ENCODE data around the gene PLCB2. TPM values are rescaled to one million over a fixed set of nuclear protein-coding genes. Genes with fewer than 3 reads are reported as not detected.

The PLCB2 gene
- total RNA-seq, 2 experiments from 2014 or later = 104 to 120 TPM

DNA sequence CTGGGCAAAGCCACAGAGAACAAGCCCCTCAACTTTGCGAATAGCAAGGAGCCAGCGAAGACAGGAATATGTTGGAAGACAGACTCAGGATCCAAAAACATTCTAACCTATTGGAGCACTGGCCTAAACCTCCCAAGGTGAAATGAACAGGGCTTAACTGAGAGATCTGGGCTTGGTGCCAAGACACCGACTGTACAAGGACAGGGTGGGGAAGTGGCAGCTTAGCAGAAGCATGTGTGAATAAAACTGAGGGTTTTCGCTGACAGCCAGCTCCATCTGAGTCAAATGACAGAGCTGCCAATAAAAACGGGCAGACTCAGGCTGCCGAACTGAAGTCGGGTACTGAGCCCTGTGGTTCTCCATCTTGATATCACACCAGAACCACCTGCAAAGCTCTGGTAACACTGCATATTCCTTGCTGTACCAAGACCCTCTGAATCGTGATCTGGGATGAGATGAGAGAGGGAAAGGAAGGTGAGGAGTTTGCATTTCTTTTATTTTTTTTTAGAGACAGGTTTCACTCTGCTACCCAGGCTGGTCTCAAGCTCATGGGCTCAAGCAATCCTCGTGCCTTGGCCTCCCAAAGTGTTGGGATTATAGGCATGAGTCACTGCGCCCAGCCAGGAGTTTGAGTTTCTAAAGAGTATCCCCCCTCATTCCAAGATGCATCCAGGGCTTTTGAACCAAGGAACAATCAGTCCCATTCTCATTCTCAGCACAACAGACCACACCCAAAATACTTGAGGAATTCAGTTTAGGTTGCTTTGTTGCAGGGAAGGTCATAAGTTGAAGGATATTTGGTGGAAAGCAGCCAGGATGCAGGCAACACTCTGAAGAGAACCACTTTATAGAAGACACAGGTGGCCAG, 6.0 kb upstream of the PLCB2 start:
- peak; percentile 31 for ATAC-seq
- DNase-seq = peak; percentile 52
- H3K27me3 Mint-ChIP-seq = peaks cover 39% of the 10 kb centered on the region

DNA sequence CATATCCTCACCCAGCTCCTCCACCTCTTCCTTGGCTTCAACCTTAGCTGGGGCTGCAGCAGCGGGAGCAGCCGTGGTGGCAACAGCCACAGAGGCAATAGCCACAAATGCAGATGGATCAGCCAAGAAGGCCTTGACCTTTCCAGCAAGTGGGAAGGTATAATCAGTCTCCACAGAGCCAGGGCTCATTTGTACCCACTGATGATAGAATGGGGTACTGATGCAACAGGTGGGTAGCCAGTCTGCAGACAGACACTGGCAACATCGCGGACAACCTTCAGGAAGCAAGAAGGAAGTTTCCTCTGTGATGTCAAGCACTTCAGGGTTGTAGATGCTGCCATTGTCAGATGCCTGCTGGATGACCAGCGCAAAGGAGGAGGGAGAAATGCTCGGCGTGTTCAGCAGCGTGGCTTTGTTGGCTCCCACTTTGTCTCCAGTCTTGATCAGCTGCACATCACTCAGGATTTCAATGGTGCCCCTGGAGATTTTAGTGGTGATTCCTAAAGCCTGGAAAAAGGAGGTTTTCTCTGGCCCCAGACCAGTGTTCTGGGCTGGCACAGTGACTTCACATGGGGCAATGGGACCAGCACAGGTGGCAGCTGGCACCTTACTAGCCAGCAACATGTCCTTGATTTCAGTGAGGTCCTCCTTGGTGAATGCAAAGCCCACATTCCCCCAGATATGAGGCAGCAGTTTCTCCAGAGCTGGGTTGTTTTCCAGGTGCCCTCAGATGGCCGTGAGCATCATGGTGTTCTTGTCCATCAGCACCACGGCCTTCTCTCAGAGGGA, 4.8 kb upstream of the PLCB2 start:
- Mint-ChIP-seq H3K4me1 (peaks cover 25% of the 10 kb centered on the region), H3K36me3 (no peaks in the 10 kb centered on the region), H3K27me3 (peaks cover 35% of the 10 kb centered on the region), H3K27ac (no peak overlapping the region), H3K9me3 (ENCODE audit: low read depth) (no peaks in the 10 kb centered on the region), H3K4me3 (no peak overlapping the region)
- DNase-seq = no peak
- ATAC-seq = no peak
- CTCF ChIA-PET = interaction anchor here (1.0 to 17.8 kb wide), 8 partner anchors 8 to 135 kb away, joined by 3 to 411 read pairs (median 70); partner anchors contain the start of genes ANKRD63, CCDC9B and INAFM2

More for the DNA sequence above, 6.0 kb upstream of the PLCB2 start:
- Mint-ChIP-seq H3K4me1 (peaks cover 22% of the 10 kb centered on the region), H3K27ac (no peak overlapping the region), H3K9me3 (ENCODE audit: low read depth) (no peaks in the 10 kb centered on the region), H3K4me3 (no peak overlapping the region), H3K36me3 (no peaks in the 10 kb centered on the region)
- CTCF ChIA-PET = interaction anchor here (0.7 to 17.8 kb wide), 8 partner anchors 7 to 268 kb away, joined by 3 to 411 read pairs (median 6); partner anchors contain the start of genes CCDC9B, INAFM2 and IVD

DNA sequence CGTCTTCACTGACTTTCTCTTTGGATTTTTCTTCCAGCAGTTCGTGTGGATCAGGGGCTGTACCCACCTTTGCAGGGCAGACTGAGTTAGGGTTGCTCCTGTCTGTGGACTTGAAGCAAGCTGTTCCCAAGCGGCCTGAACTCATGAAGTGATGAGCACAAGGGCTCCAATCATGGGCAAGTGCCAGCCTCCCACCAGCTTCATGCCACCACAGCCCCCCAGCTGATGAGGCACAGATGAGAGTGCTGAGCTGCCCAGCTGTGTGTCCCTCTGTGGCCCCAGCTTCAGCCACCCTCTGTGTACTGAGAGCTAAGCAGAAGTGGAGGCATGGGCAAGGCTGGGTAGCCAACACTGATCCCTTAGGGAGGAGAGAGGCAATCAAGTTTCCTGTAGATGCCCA, 3.3 kb upstream of the PLCB2 start:
- Mint-ChIP-seq H3K4me3 (no peak overlapping the region), H3K36me3 (no peaks in the 10 kb centered on the region), H3K9me3 (ENCODE audit: low read depth) (no peaks in the 10 kb centered on the region), H3K4me1 (peaks cover 33% of the 10 kb centered on the region), H3K27me3 (peaks cover 32% of the 10 kb centered on the region), H3K27ac (no peak overlapping the region)
- CTCF ChIA-PET = interaction anchor here (1.3 to 17.8 kb wide), 9 partner anchors 9 to 111 kb away, joined by 3 to 411 read pairs (median 39); partner anchors contain the start of genes ANKRD63, CCDC9B and INAFM2
- DNase-seq (no peak), ATAC-seq (no peak)

DNA sequence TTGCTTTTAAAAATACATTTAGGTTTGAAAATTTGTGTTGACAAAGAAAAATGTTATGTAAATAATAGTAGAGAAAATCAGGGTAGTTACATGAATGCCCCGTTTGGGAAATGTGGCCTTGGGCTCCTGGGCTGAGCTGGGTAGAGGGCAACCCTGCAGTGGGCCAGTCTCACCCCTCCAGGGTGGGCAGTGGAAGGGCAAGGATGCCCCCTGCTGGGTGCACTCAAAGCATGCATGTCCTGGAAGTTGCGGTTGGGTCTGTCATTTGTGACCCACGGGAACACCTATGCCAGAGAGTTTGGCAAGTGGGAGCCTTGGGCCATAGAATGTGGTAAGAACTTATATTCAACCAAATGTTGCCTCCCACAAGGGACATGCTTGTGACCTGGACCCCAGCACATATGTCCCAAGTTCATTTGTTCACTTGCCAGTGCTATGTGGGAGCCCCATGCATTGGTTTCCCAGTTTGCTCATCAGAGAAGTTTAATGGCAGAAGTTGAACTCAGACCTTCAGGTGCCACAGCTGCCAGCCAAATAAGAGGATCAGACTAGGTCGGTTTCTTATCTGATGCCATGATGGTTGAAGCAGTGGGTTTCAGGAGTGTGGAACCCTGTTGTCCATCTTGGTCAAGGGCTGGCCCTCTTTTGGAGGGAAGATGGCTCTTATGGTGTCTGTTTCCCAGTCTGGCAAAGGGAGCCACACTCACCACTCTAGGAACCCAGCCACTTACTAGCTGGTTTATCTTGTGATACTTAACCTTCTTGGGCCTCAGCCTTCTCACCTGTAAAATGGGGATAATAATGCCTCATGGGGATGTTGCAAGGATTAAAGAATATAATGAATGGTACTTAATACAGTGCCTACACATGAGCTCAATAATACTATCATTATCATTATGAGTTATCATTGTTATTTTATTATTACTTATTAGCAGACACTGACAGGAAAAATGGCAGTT, 2.5 kb upstream of the PLCB2 start:
- ATAC-seq (no peak), DNase-seq (peak; percentile 80)
- Mint-ChIP-seq H3K9me3 (ENCODE audit: low read depth) (no peaks in the 10 kb centered on the region), H3K4me1 (peaks cover 35% of the 10 kb centered on the region), H3K36me3 (no peaks in the 10 kb centered on the region), H3K4me3 (peak overlapping the region; percentile 37), H3K27me3 (peaks cover 24% of the 10 kb centered on the region), H3K27ac (peak overlapping the region; percentile 96)
- CTCF ChIA-PET = interaction anchor here (0.7 to 17.8 kb wide), 20 partner anchors 8 to 280 kb away, joined by 3 to 411 read pairs (median 8); partner anchors contain the start of genes ANKRD63, CCDC9B, INAFM2 and IVD

DNA sequence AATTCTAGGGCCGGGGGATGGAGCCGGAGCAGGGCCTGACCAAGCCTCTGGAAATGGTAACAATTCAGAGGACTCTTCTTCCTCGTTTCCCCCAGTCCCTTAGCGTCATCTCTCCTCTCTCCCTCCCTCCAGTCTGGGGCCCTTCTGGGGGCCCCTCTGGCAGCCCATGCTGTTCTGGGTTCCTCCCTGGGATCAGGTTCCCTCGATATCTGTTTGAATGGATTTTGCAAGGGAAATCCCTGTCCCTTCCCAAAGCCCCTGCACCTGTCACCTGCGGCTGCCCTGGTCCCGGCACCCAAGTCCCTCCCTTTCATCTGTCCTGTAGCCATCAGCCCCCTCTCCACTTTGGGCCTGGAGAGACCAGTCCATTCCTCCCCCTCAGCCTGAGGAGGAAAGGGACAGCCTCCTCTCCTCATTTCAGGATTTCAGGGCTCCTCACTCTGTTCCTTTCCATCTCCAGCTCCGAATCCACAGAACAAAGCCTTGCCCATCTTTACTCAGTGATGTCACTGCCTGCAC, 1.7 kb upstream of the PLCB2 start:
- ATAC-seq (no peak), DNase-seq (no peak)
- H3K9me3 Mint-ChIP-seq (ENCODE audit: low read depth) = no peaks in the 10 kb centered on the region
- H3K27ac Mint-ChIP-seq = peak overlapping the region; percentile 96
- H3K4me1 Mint-ChIP-seq = peaks cover 37% of the 10 kb centered on the region
- CTCF ChIA-PET = interaction anchor here (0.7 to 17.8 kb wide), 21 partner anchors 7 to 264 kb away, joined by 3 to 411 read pairs (median 6); partner anchors contain the start of genes ANKRD63, CCDC9B, INAFM2 and IVD
- no peaks in the 10 kb centered on the region for H3K36me3 Mint-ChIP-seq
- H3K4me3 Mint-ChIP-seq = peak overlapping the region; percentile 91
- H3K27me3 Mint-ChIP-seq = peaks cover 20% of the 10 kb centered on the region

DNA sequence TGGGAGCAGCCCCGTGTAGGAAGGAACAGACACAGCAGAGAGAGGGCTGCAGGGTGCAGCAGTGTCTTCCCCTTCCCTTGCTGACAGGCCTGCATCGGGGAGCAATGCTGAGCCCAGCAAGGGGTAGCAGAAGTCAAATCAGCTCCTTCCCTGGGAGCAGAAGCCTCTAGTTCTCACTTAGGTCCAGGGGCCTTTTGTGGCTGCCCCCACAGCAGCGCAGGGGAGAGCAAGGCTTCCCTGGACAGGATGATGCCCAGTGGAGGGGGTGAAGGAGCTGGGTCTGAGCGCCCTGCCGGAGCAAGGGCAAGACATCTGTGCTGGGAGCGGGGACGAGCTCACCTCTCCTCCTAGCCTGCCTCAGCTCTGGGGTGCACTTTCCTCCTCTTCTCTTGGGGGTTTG, 827 bp downstream of the PLCB2 start:
- CTCF ChIA-PET = interaction anchor here (0.9 to 17.8 kb wide), 18 partner anchors 11 to 261 kb away, joined by 3 to 411 read pairs (median 4); partner anchors contain the start of genes ANKRD63, CCDC9B, INAFM2 and IVD
- Mint-ChIP-seq H3K4me3 (peak overlapping the region; percentile 91), H3K9me3 (ENCODE audit: low read depth) (no peaks in the 10 kb centered on the region), H3K27me3 (peaks cover 2% of the 10 kb centered on the region), H3K36me3 (peaks cover 5% of the 10 kb centered on the region), H3K27ac (peak overlapping the region; percentile 96), H3K4me1 (peaks cover 30% of the 10 kb centered on the region)
- ATAC-seq (peak; percentile 9), DNase-seq (no peak)

DNA sequence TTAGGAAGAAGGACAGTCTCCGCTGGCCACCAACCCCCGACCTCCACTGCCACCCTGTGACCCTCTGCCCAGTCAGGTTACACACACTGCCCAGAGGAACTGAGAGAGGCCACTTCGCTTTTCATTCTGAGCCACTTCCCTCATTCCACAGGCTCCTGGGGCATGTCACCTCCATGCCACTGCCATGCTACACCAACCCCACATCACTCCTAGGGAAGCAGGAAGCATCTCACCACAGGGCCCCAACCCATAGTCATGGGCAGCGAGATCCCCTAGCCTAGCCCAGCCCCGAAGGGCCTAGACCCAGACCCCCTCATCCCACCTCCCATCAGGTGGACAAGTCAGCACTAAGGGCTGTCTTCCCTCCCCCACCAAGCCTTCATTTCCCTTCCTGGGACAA, 1.4 kb downstream of the PLCB2 start:
- ATAC-seq (no peak), DNase-seq (no peak)
- CTCF ChIA-PET = interaction anchor here (0.9 to 17.8 kb wide), 16 partner anchors 14 to 259 kb away, joined by 3 to 411 read pairs (median 5); partner anchors contain the start of genes ANKRD63, CCDC9B, INAFM2 and IVD
- Mint-ChIP-seq H3K36me3 (peaks cover 10% of the 10 kb centered on the region), H3K27ac (peak overlapping the region; percentile 96), H3K4me3 (peak overlapping the region; percentile 91), H3K4me1 (peaks cover 30% of the 10 kb centered on the region), H3K27me3 (no peaks in the 10 kb centered on the region), H3K9me3 (ENCODE audit: low read depth) (no peaks in the 10 kb centered on the region)

DNA sequence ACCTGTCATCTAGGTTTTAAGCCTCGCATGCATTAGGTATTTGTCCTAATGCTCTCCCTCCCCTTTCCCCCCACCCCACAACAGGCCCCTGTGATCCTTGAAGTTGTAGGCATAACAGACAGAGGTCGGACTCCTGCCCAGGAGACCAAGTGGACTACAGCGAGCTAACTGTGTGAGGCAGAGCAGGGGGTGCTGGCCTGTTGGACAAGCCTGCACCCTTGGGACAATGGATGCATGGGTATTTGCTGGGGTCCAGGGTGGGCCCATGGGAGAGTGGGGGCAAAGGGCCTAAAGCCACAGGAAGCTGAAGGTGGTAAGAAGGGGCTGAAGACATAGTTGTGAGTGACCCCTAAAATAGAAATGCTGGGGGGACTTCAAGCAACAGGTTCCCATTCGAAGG, 2.5 kb downstream of the PLCB2 start:
- no peak for DNase-seq
- CTCF ChIA-PET = interaction anchor here (0.8 to 2.3 kb wide), 9 partner anchors 15 to 88 kb away, joined by 3 to 19 read pairs (median 3); partner anchors contain the start of gene ANKRD63
- H3K36me3 Mint-ChIP-seq = peaks cover 19% of the 10 kb centered on the region
- H3K27ac Mint-ChIP-seq = no peak overlapping the region
- no peaks in the 10 kb centered on the region for H3K27me3 Mint-ChIP-seq
- H3K4me3 Mint-ChIP-seq = no peak overlapping the region
- H3K4me1 Mint-ChIP-seq = peaks cover 30% of the 10 kb centered on the region
- no peak for ATAC-seq
- H3K9me3 Mint-ChIP-seq (ENCODE audit: low read depth) = no peaks in the 10 kb centered on the region

DNA sequence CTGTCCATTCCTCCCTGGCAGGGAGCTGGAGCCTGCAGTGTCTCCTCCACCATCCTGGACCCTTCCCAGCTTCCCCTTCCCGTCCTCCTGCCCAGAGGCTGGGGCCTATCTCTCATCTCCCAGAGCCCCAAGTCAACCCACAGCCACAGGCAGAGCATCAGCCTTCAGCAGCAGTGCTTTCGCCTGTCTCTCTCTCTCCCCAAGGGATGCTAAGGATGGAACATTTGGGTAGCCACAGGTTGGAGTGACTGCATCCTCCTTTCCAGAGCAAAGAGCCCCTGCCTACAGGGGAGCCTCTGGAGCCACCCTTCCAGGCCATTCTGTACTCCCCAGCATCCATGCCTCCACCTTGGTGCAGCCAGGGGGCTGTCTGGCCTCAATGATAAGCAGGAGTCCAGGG, 4.2 kb downstream of the PLCB2 start:
- Mint-ChIP-seq H3K36me3 (peaks cover 32% of the 10 kb centered on the region), H3K4me1 (peaks cover 14% of the 10 kb centered on the region), H3K4me3 (no peak overlapping the region), H3K9me3 (ENCODE audit: low read depth) (no peaks in the 10 kb centered on the region), H3K27ac (no peak overlapping the region), H3K27me3 (no peaks in the 10 kb centered on the region)
- no peak for DNase-seq
- ATAC-seq = no peak
- CTCF ChIA-PET = interaction anchor here (0.9 to 3.1 kb wide), 4 partner anchors 29 to 54 kb away, joined by 3 to 15 read pairs (median 4); partner anchors contain the start of genes CCDC9B and DISP2

DNA sequence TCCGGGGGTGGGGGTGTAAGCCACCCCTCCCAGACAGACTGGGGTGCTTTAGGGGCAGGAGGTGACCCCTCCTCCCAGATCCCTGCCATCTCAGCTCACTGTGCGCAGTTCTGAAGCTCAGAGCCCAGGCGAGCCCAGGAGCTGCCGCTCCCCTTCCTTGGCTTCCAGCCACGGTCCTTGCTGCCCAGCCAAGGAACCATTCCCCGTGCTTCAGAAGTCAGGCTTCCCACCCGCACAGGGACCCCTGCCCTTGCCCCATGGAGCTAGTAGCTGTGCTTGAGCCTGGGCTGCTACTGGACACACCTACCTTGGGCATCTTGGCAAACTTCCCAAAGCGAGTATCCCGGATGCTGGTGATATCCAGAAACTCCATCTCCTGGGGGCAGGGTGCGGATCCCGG, 4.8 kb downstream of the PLCB2 start:
- no peak for ATAC-seq
- no peak for DNase-seq
- Mint-ChIP-seq H3K27me3 (no peaks in the 10 kb centered on the region), H3K36me3 (peaks cover 34% of the 10 kb centered on the region), H3K9me3 (ENCODE audit: low read depth) (no peaks in the 10 kb centered on the region), H3K4me1 (peaks cover 12% of the 10 kb centered on the region), H3K4me3 (no peak overlapping the region), H3K27ac (no peak overlapping the region)
- CTCF ChIA-PET = interaction anchor here (0.9 to 3.1 kb wide), 4 partner anchors 29 to 55 kb away, joined by 3 to 15 read pairs (median 4); partner anchors contain the start of genes CCDC9B and DISP2

DNA sequence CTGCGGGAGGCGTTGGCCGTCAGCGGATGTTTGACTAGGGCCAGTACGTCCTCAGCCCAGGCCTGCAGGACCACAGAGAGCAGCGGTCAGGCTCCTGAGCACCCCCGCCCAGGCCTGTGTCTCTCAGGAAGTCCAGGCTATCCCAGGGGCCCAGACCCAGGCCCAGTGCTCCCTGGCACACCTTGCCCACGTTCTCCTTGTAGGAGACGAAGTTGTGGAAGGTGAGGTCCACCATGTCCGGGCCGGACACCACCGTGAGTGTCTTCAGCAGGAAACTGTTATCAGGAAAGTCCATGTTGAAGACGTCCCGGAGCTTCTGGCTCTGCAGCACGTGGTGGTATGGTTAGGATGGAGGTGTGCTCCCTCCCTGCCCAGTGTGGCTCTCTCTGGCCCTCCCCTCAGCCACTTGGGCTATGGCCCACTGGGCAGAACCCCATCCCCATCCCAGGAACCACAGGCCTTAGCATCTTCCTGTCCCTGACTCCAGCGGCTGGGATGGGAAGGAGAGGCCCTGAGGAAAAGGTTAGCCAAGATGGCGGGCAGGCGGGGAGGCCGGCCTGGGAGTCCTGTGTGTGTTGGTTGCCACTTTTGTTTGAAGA, 5.3 kb downstream of the PLCB2 start:
- Mint-ChIP-seq H3K27ac (no peak overlapping the region), H3K9me3 (ENCODE audit: low read depth) (no peaks in the 10 kb centered on the region), H3K4me3 (no peak overlapping the region), H3K4me1 (peaks cover 12% of the 10 kb centered on the region), H3K27me3 (no peaks in the 10 kb centered on the region), H3K36me3 (peaks cover 37% of the 10 kb centered on the region)
- ATAC-seq = no peak
- no peak for DNase-seq
- CTCF ChIA-PET = interaction anchor here (0.6 to 3.1 kb wide), 5 partner anchors 8 to 55 kb away, joined by 3 to 15 read pairs (median 3); partner anchors contain the start of gene DISP2

Data from activated CD8-positive, alpha-beta memory T cell treated with anti-CD3 and anti-CD28 coated beads, Interleukin-2, amount 10 ng/mL, durations not matched to agents 7 days and 5 days (primary cell).